HG03469 (cell line): ENCODE data around the gene CHRDL2.

Experiments used
- ATAC-seq: cut with Tn5 transposase; IDR thresholded peaks from one replicate; pipeline ENCODE4 v1.9.1; 2021; ENCODE audit warnings: mild to moderate bottlenecking, moderate library complexity, moderate number of reproducible peaks; ENCODE audit not compliant: unreplicated experiment

Gene CHRDL2

GRCh38 chr11:74713686-74714085 lies 17.5 kb downstream of the CHRDL2 start:
- no peak for ATAC-seq

GRCh38 chr11:74710281-74710938 lies 20.8 kb downstream of the CHRDL2 start:
- no peak for ATAC-seq

- ATAC-seq, result no peak
These were observed 22.1 kb downstream of the CHRDL2 start for GRCh38 chr11:74709175-74709574.

GRCh38 chr11:74707602-74708510 lies 23.4 kb downstream of the CHRDL2 start:
- ATAC-seq, result no peak

- ATAC-seq, result no peak
These were observed 24.0 kb downstream of the CHRDL2 start for GRCh38 chr11:74707182-74707581.

GRCh38 chr11:74703211-74703610 lies 28.0 kb downstream of the CHRDL2 start:
- no peak for ATAC-seq

- no peak for ATAC-seq
These were observed 28.7 kb downstream of the CHRDL2 start for GRCh38 chr11:74702383-74703007.

- no peak for ATAC-seq
These were observed 29.9 kb downstream of the CHRDL2 start for GRCh38 chr11:74701351-74701750.

GRCh38 chr11:74699615-74700396 lies 31.4 kb downstream of the CHRDL2 start:
- no peak for ATAC-seq

- no peak for ATAC-seq
These were observed 33.5 kb downstream of the CHRDL2 start for GRCh38 chr11:74697722-74698121.

- ATAC-seq, result no peak
These were observed 34.1 kb downstream of the CHRDL2 start for GRCh38 chr11:74696939-74697675.

GRCh38 chr11:74696500-74696899 lies 34.7 kb downstream of the CHRDL2 start:
- no peak for ATAC-seq

- ATAC-seq, result no peak
These were observed 35.4 kb downstream of the CHRDL2 start for GRCh38 chr11:74695705-74696280.

GRCh38 chr11:74694136-74694930 lies 36.9 kb downstream of the CHRDL2 start:
- no peak for ATAC-seq

GRCh38 chr11:74693531-74693930 lies 37.7 kb downstream of the CHRDL2 start:
- ATAC-seq, result no peak

- no peak for ATAC-seq
These were observed 39.5 kb downstream of the CHRDL2 start for GRCh38 chr11:74691755-74692154.

- ATAC-seq, result no peak
These were observed 41.6 kb downstream of the CHRDL2 start for GRCh38 chr11:74689666-74690065.

GRCh38 chr11:74687237-74688023 lies 43.8 kb downstream of the CHRDL2 start:
- no peak for ATAC-seq
